HG03521 (cell line): ENCODE results near the gene ZC3H18.
A peak's percentile ranks its signal among the peaks of the same experiment; 100 is the strongest.

Experiments used
- ATAC-seq: cut with Tn5 transposase; IDR thresholded peaks from one replicate; pipeline ENCODE4 v1.9.1; 2021; ENCODE audit warnings: mild to moderate bottlenecking, moderate library complexity; ENCODE audit not compliant: unreplicated experiment

The ZC3H18 gene

DNA sequence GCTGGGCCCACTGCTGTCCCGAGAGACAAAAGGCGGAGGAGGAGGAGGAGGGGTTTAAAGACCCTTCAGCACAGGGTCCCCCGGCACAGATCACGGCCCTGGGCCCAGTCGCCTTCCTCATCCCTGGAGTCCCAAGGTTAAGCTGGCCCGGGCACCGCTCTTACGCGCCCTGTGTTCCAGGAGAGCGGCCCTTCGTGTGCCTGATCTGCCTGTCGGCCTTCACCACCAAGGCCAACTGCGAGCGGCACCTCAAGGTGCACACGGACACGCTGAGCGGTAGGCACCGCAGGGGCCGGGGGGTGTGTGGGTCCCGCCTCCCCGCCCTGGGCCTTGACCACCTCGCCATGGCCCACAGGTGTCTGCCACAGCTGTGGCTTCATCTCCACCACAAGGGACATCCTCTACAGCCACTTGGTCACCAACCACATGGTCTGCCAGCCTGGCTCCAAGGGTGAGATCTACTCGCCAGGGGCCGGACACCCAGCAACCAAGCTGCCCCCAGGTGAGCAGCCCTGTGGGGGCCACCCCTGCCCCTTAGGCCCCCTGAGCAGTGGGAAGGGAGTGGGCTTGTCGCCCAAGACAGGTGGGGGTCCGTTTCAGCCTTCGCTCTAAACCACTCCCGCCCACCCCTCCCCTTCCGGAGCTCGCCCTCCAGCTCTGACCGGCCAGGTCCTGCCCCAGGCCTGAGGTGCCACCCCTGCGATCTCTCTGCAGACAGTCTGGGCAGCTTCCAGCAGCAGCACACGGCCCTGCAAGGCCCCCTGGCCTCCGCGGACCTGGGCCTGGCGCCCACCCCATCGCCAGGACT is 37.6 kb upstream of the ZC3H18 start:
- no peak for ATAC-seq

DNA sequence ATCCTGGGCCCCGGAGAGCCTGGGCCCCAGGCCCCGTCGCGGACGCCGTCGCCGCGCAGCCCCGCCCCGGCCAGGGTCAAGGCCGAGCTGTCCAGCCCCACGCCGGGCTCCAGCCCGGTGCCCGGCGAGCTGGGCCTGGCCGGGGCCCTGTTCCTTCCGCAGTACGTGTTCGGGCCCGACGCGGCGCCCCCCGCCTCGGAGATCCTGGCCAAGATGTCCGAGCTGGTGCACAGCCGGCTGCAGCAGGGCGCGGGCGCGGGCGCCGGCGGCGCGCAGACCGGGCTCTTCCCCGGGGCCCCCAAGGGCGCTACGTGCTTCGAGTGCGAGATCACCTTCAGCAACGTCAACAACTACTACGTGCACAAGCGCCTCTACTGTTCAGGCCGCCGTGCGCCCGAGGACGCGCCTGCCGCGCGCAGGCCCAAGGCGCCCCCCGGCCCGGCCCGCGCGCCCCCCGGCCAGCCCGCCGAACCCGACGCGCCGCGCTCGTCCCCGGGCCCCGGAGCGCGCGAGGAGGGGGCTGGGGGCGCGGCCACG is 36.8 kb upstream of the ZC3H18 start:
- no peak for ATAC-seq

DNA sequence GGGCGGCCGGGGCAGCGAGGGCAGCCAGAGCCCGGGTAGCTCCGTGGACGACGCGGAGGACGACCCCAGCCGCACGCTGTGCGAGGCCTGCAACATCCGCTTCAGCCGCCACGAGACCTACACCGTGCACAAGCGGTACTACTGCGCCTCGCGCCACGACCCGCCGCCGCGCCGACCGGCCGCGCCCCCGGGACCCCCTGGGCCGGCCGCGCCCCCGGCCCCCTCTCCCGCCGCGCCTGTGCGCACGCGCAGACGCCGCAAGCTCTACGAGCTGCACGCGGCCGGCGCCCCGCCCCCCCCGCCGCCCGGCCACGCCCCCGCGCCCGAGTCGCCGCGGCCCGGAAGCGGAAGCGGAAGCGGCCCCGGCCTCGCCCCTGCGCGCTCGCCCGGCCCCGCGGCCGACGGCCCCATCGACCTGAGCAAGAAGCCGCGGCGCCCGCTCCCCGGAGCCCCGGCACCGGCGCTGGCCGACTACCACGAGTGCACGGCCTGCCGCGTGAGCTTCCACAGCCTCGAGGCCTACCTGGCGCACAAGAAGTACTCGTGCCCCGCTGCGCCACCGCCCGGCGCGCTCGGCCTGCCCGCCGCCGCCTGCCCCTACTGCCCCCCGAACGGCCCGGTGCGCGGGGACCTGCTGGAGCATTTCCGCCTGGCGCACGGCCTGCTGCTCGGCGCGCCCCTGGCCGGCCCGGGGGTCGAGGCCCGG is 36.1 kb upstream of the ZC3H18 start:
- ATAC-seq: peak; percentile 58

DNA sequence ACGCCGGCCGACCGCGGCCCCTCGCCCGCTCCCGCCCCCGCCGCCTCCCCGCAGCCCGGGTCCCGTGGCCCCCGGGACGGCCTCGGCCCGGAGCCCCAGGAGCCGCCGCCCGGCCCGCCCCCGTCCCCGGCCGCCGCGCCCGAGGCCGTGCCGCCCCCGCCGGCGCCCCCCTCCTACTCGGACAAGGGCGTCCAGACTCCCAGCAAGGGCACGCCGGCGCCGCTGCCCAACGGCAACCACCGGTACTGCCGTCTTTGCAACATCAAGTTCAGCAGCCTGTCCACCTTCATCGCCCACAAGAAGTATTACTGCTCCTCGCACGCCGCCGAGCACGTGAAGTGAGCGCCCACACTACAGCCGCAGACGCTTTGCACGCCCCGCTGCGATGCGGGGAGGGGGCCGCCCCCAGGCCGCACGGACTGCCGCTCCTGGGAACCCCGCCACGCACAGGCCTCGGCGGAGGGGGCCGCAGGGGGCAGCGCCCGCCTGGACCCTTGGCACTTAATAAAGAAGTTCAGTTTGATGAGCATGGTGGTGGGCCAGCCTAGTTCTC is 35.5 kb upstream of the ZC3H18 start:
- ATAC-seq: peak; percentile 31

DNA sequence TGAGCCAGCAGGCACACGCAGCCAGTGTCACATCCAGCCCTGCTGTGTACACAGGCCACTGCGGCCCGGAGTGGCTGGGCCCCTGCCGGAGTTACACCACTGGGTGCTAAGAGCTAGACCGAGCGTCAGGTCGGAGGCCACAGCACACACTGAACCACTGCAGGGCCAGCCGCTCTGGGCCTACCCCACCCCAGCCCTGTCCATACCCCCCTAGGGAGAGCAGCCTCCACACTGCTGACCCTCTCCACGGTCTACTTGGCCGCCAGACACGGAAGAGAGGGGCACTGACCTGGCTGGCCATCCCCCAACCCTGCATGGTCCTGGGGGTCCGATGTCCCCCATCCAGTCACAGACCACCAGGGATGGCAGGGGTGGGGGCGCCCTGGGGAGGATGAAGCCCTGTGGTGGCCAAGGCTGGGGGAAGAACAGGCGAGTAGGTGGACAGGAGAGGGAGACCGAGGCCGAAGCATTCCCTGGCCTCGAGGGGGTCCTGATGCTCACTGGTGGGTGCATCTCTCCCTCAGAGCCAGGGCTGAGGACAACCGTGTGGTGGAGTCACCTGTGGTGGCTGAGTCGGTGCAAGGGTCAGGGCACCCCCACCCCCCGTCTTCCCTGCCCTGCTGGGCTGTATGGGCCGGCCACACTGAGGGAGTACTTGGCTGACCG is 34.9 kb upstream of the ZC3H18 start:
- ATAC-seq: no peak

DNA sequence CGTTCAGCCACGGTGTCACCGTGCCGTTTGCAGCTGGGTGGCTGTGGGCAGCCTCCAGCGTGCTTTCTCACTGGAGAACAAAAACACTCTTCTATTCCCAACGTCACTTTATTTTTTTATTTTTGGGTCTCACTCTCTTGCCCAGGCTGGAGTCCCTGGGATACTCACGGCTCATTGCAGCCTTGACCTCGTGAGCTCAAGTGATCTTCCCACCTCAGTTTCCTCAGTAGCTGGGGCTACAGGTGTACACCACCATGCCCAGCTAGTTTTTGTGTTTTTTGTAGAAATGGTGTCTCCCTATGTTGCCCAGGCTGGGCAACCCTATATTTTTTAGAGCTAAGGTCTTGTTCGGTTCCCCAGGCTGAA is 34.4 kb upstream of the ZC3H18 start:
- ATAC-seq: no peak

DNA sequence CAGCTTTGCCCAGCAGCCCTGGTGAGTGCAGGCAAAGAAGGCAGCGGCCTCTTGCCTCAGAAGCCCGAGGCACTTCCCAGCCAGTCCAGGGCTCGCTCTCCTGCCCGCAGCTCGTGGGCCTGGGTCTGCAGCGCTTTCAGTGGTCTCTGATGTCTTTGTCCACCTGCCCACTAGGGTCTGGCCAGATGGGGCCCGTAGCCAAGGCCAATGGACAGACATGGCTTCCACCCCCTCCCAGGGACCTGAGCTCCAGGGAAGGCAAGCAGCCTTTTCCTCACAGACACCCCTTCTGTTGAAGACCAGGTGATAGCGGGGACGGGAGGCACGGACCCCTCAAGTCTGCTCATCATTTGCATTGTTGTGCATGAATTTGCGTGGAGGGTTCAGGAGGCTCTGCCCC is 33.7 kb upstream of the ZC3H18 start:
- no peak for ATAC-seq

DNA sequence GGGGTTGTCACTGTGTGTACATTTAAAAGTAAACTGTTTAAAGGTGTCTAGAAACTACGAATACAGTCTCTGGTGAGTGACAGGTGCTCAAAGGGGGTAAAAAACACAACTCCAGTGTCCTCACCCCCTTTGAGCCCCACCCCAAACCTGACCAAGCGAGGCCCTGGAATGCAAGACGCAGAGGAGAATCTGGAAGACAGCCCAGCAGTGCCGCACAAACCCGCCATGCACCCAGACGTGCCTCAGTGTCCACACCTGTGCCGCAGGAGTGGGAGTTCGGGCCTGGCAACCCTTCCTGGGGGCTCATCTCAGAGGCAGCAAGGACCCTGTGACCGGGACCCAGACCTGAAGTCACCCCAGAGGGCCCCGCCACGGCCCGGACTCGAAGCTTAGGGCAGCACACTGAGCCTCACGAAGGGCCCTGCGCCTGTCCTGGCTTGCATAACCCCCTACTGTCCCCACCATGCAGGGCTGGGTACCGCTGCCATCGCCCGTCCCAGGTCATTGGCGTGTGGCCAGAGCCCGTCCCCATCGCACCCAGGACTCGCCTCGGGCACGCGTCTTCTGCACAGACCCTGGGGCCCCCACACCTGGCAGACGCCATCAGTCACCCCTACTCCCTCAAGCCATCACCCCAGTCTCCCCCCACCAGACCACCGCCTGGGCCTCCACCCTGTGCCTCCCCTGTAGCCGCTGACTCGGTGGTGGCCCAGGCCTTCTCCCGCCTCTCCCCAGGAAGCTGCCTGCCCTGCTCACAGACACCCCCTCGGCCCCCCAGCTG is 33.0 kb upstream of the ZC3H18 start:
- ATAC-seq: no peak

DNA sequence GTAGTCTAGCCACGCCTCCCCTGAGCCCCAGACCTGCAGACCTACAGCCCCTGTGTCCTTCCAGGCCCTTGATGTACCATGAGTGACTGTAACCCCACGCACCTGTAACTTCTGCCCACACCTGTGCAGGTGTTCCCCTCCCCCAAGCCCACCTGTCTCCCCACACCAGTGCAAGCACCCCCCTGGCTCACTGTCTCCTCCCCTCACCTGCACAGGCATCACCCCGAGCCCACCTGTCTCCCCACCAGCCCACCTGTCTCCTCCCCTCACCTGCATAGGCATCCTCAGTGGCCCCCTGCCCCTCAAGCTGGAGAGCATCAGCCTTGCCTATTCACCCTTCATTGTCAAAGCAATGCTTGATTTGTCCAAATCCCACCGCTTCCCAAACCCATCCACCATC is 32.3 kb upstream of the ZC3H18 start:
- ATAC-seq: no peak

DNA sequence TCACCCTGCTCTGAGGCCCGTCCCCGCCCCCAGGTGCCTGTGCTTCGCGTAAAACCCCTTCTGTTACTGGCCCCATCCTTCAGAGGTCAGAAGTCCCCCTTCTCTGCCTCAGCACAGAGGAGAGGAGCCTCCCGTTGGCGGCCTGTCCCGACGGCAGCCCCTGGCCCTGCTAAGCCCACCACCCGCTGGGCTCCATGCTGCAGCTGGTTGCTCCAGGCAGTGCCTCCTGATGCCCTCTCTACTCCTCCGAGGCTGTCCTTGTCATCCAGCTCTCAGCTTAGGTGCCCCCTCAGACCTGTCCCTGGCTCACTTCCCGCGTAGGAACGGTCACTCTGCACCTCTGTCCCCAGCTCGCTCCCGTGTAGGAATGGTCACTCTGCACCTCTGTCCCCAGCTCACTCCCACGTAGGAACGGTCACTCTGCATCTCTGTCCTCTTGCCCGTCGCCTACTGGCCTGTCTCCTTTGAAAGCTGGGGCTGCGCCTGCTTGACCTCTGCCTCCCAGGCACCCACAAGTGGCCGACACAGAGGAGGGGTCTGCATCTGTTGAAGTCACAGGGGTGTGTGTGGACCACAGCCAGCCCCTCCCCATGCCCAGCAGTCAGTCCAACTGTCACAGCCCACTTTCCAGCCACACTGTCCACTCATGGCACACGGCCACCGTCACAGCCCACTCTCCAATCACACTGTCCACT is 31.7 kb upstream of the ZC3H18 start:
- no peak for ATAC-seq

DNA sequence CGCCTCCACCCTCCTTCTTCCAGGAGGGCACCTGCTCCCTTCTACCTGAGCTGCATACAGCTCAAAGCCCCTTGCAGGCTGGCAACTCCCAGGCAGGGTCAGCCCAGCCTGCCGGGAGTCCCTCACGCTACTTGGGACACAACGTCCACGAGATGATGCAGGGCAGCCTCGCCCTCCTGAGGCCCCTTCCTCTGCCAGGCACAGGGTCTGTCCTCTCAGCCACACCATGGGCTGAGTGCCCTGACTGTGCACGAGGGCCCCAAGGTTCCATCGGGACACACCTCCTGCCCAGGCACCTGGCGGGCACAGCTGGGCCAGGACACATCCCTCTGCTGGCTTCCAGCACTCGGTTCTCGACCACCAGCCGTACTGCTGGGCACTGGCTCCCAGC is 30.9 kb upstream of the ZC3H18 start:
- ATAC-seq: no peak

DNA sequence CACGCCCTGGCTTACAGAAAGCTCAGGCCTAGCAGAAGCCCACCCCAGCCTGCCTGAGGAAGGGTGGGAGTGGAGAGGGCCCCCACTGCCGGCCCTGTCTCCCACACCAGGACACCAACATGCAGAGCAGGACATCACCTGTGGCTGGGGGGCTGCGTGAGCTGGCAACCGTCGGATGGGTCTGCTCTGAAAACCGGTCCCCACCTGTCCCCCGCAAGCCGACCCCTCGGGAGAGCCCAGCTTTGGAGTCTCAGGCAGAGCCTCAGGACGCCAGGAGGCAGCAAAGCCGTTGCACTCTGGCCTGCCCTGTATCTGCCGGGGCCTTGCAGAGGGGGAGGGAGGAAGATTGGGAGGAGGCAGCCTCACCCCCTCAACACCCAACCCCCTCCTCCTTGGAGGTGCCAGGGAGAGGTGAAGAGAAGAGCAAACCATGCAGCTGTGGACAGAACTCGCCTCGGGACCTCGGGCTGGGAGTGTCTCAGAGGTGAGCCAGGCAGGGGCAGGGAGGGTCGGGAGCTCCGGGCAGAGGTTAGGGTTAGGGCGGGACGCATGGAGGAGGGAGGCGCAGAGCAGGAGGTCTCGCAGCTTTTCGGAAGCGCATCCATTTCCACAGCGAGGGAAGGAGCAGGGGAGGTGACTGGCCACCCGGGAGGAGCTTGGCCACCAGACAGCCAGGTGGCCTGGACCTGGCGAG is 30.4 kb upstream of the ZC3H18 start:
- ATAC-seq: no peak

DNA sequence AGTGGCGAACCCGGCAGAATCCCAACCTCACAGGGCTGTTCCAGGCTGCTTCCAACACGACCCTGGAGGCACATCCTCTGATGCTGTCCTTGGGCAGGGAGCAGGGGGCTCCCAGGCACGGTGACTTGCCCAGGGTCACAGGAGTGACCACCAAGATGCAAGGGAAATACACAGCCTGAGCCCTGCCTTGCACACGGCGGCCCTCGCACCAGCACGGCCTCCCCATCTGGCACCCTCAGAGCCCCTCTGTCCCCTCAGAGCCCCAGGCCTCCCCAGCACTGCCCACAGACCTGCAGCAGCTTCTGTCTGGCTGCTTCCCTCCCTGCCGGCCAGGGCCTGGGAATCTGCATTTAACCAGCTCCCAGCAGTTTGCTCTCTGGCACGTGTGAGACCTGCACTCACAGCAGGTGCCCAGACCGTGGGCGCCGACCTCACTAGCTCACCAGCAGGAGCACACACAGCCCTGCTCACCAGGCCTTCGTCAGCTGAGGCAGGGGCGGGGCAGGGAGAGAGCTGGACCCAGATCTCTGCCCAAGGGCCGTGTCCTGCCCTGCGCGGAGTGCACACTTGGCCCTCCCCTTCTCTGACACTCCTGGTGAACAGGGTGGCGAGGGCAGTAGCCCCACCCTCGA is 29.7 kb upstream of the ZC3H18 start:
- ATAC-seq: no peak

DNA sequence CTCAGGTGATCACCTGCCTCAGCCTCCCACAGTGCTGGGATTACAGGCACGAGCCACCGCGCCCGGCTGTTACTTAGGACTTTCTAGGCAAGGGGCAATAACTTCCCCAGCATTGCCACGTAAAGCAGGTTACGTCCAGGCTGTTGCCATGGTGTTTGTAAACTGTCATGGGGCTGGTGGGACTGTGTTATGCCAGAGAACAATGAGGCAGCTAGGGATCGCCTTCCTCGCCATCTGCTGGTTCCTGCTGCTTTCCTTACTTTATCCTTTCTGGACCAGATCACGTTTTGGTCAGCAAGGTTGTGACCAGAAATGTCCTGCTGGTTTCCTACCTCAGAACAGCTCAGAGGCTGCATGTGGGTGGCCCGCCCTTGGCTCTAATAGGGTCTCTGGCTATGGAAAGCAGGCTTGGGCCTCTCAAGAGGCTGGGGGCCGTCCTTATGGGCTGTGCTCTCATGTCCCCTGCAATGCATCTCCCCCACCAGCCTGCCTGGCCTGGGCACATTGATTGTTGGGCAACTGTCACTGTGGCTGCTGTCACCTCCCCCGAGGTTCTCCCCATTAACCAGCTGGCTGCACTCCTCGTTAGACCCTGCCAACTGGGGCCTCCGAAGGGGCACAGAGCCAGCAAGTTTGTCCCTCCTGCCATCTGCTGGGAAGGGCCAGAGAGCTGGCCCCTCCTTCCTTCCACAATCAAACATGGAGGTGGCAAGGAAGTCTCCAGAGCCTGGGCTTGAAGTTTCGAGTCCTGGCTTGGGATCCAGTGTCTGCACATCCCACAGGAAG is 28.2 kb upstream of the ZC3H18 start:
- no peak for ATAC-seq

DNA sequence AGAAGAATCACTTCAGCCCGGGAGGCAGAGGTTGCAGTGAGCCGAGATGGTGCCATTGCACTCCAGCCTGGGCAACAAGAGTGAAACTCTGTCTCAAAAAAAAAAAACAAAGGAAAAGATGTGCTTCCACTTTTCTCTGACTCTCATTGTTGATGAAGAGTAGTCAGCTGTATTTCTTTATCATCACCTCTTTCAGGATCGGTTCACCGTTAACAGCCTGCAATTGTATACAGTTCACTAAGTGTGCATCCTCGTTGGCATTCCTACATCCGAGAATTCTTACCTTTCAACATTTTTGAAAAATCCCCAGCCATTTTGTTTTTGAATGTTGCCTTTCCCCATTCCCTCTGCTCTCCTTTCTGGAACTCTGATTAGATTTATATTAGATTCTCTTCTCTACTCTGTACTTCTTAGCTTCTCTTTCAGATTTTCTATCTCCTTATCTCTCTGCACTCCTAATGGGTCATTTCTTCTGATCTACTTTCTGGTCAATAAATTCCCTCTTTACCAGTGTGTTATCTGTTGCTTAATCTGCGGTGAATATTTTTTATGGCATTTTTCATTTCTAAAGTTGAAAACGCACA is 26.9 kb upstream of the ZC3H18 start:
- ATAC-seq: no peak

DNA sequence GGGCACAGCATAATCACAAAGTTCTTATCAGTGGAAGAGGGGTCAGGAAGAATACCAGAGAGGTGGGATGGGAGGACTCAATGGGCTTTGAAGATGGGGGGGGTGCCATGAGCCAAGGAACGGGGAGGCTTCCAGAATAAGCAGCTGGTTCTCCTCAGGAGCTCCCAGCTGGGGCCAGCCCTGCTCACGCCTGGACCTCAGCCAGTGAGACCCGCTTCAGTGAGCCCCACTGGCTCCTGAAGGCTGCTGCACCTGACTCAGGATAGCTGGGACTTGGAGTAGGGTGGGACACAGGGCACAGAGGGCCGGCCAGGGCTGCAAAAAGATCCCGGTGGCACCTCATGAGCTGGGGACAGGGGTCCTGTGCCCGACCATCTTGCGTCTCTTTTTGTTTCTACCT is 24.4 kb upstream of the ZC3H18 start:
- ATAC-seq: no peak

DNA sequence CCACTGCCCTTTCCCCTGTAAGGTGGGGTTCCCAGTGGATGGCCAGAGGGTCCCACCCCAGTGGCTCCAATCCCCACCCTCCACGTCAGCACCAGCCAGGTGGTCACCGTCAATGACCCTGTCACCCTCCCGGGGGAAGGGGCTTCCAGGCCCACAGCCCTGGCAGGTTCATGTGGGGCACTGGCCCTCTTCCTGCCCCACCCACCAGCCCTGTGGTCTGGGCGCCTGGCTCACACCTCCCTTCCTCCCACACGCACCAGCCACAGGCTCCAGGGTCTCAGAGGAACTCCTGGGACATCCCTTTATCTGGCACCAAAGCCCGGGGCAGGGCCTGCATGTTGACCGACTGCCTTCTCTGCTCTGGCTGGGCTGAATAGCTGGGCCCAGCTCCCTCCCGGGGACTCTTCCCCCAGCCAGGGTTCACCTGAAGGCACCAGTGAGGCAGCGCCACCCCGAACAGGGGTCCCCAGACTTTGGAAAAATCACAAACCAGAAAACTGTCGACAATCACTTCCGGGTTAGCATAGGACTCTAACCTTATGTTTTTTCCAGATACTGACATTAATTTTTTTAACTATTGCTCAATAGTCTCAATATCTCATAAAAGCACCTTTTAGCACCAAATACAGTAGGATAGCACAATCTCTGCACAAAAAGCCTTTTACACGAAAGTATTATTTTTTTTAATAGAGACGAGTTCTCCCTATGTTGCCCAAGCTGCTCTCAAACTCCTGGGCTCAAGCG is 21.9 kb upstream of the ZC3H18 start:
- no peak for ATAC-seq
